Measurements from ENCODE around the gene GREB1L.

DNA sequence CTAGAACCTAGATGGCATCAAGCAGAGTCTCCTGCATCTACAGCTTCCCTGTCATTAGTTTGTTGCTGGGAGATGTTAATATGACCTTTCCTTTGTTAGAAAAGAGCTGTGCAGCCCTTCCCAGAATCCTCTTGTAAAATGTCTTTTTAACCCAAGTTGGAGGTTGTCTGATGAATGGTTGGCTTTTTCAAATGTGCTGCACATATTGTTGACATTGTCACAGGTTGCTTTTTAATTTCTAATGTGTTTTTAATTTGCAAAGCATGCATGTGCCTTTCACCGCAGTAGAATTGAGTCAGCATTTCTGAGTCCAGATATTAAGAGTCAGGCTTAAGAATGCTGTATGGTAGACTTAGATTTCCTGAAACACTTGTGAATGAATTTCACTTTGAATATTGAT is 120.8 kb downstream of the GREB1L start:
- TF ChIP-seq, protein P1, sequence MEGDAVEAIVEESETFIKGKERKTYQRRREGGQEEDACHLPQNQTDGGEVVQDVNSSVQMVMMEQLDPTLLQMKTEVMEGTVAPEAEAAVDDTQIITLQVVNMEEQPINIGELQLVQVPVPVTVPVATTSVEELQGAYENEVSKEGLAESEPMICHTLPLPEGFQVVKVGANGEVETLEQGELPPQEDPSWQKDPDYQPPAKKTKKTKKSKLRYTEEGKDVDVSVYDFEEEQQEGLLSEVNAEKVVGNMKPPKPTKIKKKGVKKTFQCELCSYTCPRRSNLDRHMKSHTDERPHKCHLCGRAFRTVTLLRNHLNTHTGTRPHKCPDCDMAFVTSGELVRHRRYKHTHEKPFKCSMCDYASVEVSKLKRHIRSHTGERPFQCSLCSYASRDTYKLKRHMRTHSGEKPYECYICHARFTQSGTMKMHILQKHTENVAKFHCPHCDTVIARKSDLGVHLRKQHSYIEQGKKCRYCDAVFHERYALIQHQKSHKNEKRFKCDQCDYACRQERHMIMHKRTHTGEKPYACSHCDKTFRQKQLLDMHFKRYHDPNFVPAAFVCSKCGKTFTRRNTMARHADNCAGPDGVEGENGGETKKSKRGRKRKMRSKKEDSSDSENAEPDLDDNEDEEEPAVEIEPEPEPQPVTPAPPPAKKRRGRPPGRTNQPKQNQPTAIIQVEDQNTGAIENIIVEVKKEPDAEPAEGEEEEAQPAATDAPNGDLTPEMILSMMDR (IDR thresholded peaks at IDR 0.05) = no peak
- no peak for TF ChIP-seq POLR2A (IDR thresholded peaks at IDR 0.05)

All from prostate gland (tissue), 2 donors.